IMR-90 (cell line): ENCODE measurements around the gene NR0B2. TPM values are rescaled to one million over a fixed set of nuclear protein-coding genes. Genes with fewer than 3 reads are reported as not detected.
A peak's percentile ranks its signal among the peaks of the same experiment; 100 is the strongest.

Experiments
- ATAC-seq: fragments of 200-7000 bp; cut with Tn5 transposase; 2 replicates; pipeline ENCODE4 v1.9.1; 2020; ENCODE audit warnings: low read depth, mild to moderate bottlenecking, moderate library complexity
- BruUV-seq: library from RNA; stranded (reverse); fragments of 400-500 nt; replicated peaks from 2 replicates; lab custom pipeline; 2021; lab: Mats Ljungman, UMichigan
- CTCF ChIA-PET: fragments of 300-600 bp; formaldehyde crosslinking; extraction: SDS; loops from one replicate; lab custom pipeline; 2021; ENCODE audit warnings: antibody characterized with exemption; lab: Yijun Ruan, JAX
- POLR2A ChIA-PET: fragments of 300-600 bp; sonication (Branson Sonifier 250); formaldehyde crosslinking; loops from one replicate; lab custom pipeline; 2022; ENCODE audit warnings: antibody characterized with exemption; ENCODE audit not compliant: unreplicated experiment; lab: Charles Lee
- DNase-seq: peaks from one replicate; pipeline ENCODE4 v3.0.0; 2013
- H2AFZ ChIP-seq: replicated peaks from 2 replicates; pipeline ENCODE3; 2013; ENCODE audit warnings: low read length, mild to moderate bottlenecking; ENCODE audit not compliant: poor library complexity
- H2AK5ac ChIP-seq: 2 replicates; pipeline ENCODE4 v1.6.1; 2013; ENCODE audit warnings: low read depth, low read length, inconsistent platforms
- H2AK9ac ChIP-seq: replicated peaks from 2 replicates; pipeline ENCODE3; 2013; ENCODE audit warnings: mild to moderate bottlenecking, low read depth, low read length, moderate library complexity; ENCODE audit not compliant: poor library complexity
- H2BK120ac ChIP-seq: 2 replicates; pipeline ENCODE4 v1.6.1; 2013; ENCODE audit warnings: low read depth, low read length, inconsistent platforms
- H2BK15ac ChIP-seq: 3 replicates; pipeline ENCODE4 v1.6.1; 2013; ENCODE audit warnings: low read depth, low read length, inconsistent platforms
- H2BK20ac ChIP-seq: 2 replicates; pipeline ENCODE4 v1.6.1; 2013; ENCODE audit warnings: low read depth, mild to moderate bottlenecking, inconsistent platforms, low read length, moderate library complexity
- H2BK5ac ChIP-seq: 2 replicates; pipeline ENCODE4 v1.6.1; 2013; ENCODE audit warnings: mild to moderate bottlenecking, low read depth, low read length, inconsistent platforms; ENCODE audit not compliant: poor library complexity, severe bottlenecking
- H3K14ac ChIP-seq: replicated peaks from 2 replicates; pipeline ENCODE4 v1.6.1; 2013; ENCODE audit warnings: low read depth, low read length, inconsistent platforms
- H3K18ac ChIP-seq: 2 replicates; pipeline ENCODE4 v1.6.1; 2013; ENCODE audit warnings: low read depth, low read length, control low read depth
- H3K23ac ChIP-seq: 2 replicates; pipeline ENCODE4 v1.6.1; 2013; ENCODE audit warnings: low read depth, low read length, inconsistent platforms
- H3K27ac ChIP-seq: 2 replicates; pipeline ENCODE4 v1.5.1; 2013; ENCODE audit warnings: mild to moderate bottlenecking, control low read depth, low read length; ENCODE audit not compliant: insufficient read depth
- H3K27me3 ChIP-seq: 2 replicates; pipeline ENCODE4 v1.6.1; 2013; ENCODE audit warnings: low read length; ENCODE audit not compliant: control insufficient read depth, insufficient read depth
- H3K36me3 ChIP-seq: 2 replicates; pipeline ENCODE4 v1.6.1; 2013; ENCODE audit warnings: low read length, mixed read lengths; ENCODE audit not compliant: control insufficient read depth, insufficient read depth
- H3K4ac ChIP-seq: 2 replicates; pipeline ENCODE4 v1.6.1; 2013; ENCODE audit warnings: low read depth, low read length, inconsistent platforms
- H3K4me1 ChIP-seq: 2 replicates; pipeline ENCODE4 v1.6.1; 2013; ENCODE audit warnings: low read length, mixed read lengths; ENCODE audit not compliant: control insufficient read depth, insufficient read depth
- H3K4me2 ChIP-seq: 2 replicates; pipeline ENCODE4 v1.6.1; 2013; ENCODE audit warnings: low read depth, mild to moderate bottlenecking, control low read depth, low read length, moderate library complexity
- H3K4me3 ChIP-seq: 2 replicates; pipeline ENCODE4 v1.5.1; 2013; ENCODE audit warnings: low read depth, mild to moderate bottlenecking, control low read depth, low read length, moderate library complexity; ENCODE audit not compliant: insufficient read depth
- H3K56ac ChIP-seq: 2 replicates; pipeline ENCODE4 v1.6.1; 2013; ENCODE audit warnings: low read length, inconsistent platforms; ENCODE audit not compliant: insufficient read depth; ENCODE audit errors: extremely low read depth
- H3K79me1 ChIP-seq, 2 experiments: 2 replicates each; pipeline ENCODE4 v1.6.1; 2013; ENCODE audit warnings: low read length in 2 of 2, inconsistent platforms in 1 of 2, low read depth in 1 of 2
- H3K9ac ChIP-seq: 2 replicates; pipeline ENCODE4 v1.6.1; 2013; ENCODE audit warnings: low read depth, low read length, control low read depth
- H3K9me1 ChIP-seq: 2 replicates; pipeline ENCODE4 v1.6.1; 2013; ENCODE audit warnings: low read length, inconsistent platforms; ENCODE audit not compliant: insufficient read depth
- H3K9me3 ChIP-seq: 2 replicates; pipeline ENCODE4 v1.6.1; 2013; ENCODE audit warnings: low read length; ENCODE audit not compliant: control insufficient read depth, insufficient read depth
- H4K20me1 ChIP-seq: 2 replicates; pipeline ENCODE4 v1.6.1; 2013; ENCODE audit warnings: low read length, inconsistent platforms; ENCODE audit not compliant: insufficient read depth
- H4K5ac ChIP-seq: 2 replicates; pipeline ENCODE4 v1.6.1; 2013; ENCODE audit warnings: mild to moderate bottlenecking, low read depth, low read length, control low read depth
- H4K8ac ChIP-seq, 2 experiments: 2 replicates each; pipeline ENCODE4 v1.6.1; 2013; ENCODE audit warnings: low read depth in 2 of 2, low read length in 2 of 2, control low read depth in 1 of 2, inconsistent platforms in 1 of 2
- H4K91ac ChIP-seq: 2 replicates; pipeline ENCODE4 v1.6.1; 2013; ENCODE audit warnings: low read depth, low read length, inconsistent platforms; ENCODE audit not compliant: insufficient read depth
- BHLHE40 ChIP-seq: fragments of 150-350 bp; IDR thresholded peaks from 2 replicates; pipeline ENCODE4 v1.6.1; 2016; ENCODE audit warnings: mild to moderate bottlenecking, low read depth, low read length
- CTCF ChIP-seq: conservative IDR thresholded peaks from 2 replicates; pipeline ENCODE4 v1.5.1; 2012; ENCODE audit warnings: mild to moderate bottlenecking, low read depth, low read length, improper control_type of control experiment
- SMC3 ChIP-seq: fragments of 150-350 bp; IDR thresholded peaks from 2 replicates; pipeline ENCODE4 v1.6.1; 2016; ENCODE audit warnings: low read depth, mild to moderate bottlenecking, antibody characterized with exemption, low read length, moderate library complexity
- WGBS, 2 experiments: methylation state at CpG; one replicate each; pipeline versions ENCODE4 v1.1.5 to v1.1.7; 2013; ENCODE audit warnings: missing lambda C conversion rate in 2 of 2; ENCODE audit not compliant: insufficient read length in 1 of 2; ENCODE audit errors: extremely low coverage in 2 of 2; 5-methylcytosine and 5-hydroxymethylcytosine counted together
- dilution Hi-C: fragments of 300-500 bp; cut with HindIII; formaldehyde crosslinking; loops from one replicate; pipeline ENCODE4 v1.14.3; 2018; ENCODE audit warnings: low sequenced_read_pairs; ENCODE audit not compliant: unreplicated experiment
- in situ Hi-C: fragments of 300-500 bp; cut with MboI; formaldehyde crosslinking; loops from 3 replicates; pipeline ENCODE4 v1.14.3; 2019; ENCODE audit warnings: low sequenced_read_pairs, inconsistent platforms, mixed read lengths
- intact Hi-C: fragments of 100-400 bp; cut with micrococcal nuclease; formaldehyde crosslinking; loops from 2 replicates; pipeline ENCODE4 v1.10.0; 2022
- polyA plus RNA-seq, 3 experiments: library from polyadenylated mRNA; depleted of rRNA; stranded (reverse); fragments of >200 nt; gene quantifications; 2 replicates each; pipeline ENCODE4 v1.2.3, GENCODE V29; 2012; ENCODE audit warnings: low replicate concordance in 1 of 3
- total RNA-seq: library from RNA; depleted of rRNA; stranded (reverse); fragments of >200 nt; gene quantifications from 2 replicates; pipeline ENCODE4 v1.2.3, GENCODE V29; 2012

The NR0B2 gene
- total and polyA plus RNA-seq, 2 of the 4 experiments (the other 2 are of a cell fraction) = not detected

GRCh38 chr1:26887125-26887524 is 26.6 kb downstream of the NR0B2 start:
- in situ Hi-C loops (no loop called here), dilution Hi-C loops (no loop called here), intact Hi-C loops (no loop called here)
- ATAC-seq (no peak), DNase-seq (peak; percentile 52)
- peaks cover 11% of the 10 kb centered on the region for H4K20me1 ChIP-seq
- ChIA-PET POLR2A (interaction anchor here (1.0 kb wide), 1 partner anchor 13 kb away, joined by 3 read pairs; no protein-coding TSS in a partner anchor), CTCF (interaction anchor here (0.6 to 1.2 kb wide), 4 partner anchors 16 to 303 kb away, joined by 3 to 5 read pairs (median 4); no protein-coding TSS in a partner anchor)
- no peak overlapping the region for H4K5ac ChIP-seq
- H3K4ac ChIP-seq = no peak overlapping the region
- no peak overlapping the region for H2AK5ac ChIP-seq
- H4K91ac ChIP-seq = no peak overlapping the region
- H3K9me3 ChIP-seq = no peaks in the 10 kb centered on the region
- TF ChIP-seq BHLHE40 = no peak
- TF ChIP-seq CTCF = peak; percentile 55
- peak; percentile 27; the same call in 1 of the 2 replicates for TF ChIP-seq SMC3
- no peak overlapping the region for H3K9ac ChIP-seq
- no peak overlapping the region for H3K18ac ChIP-seq
- no peak overlapping the region for H3K4me3 ChIP-seq
- H2AK9ac ChIP-seq = no peak overlapping the region
- H3K14ac ChIP-seq = no peak overlapping the region
- no peak overlapping the region for H2AFZ ChIP-seq
- H3K23ac ChIP-seq = no peak overlapping the region
- H2BK15ac ChIP-seq = no peak overlapping the region
- H3K27me3 ChIP-seq = no peaks in the 10 kb centered on the region
- H3K9me1 ChIP-seq = peaks cover 4% of the 10 kb centered on the region; the same call in 1 of the 2 replicates
- H2BK5ac ChIP-seq = no peak overlapping the region
- BruUV-seq = no TSS peak
- H3K27ac ChIP-seq = no peak overlapping the region
- no peak overlapping the region for H3K4me2 ChIP-seq
- H3K4me1 ChIP-seq = peaks cover 10% of the 10 kb centered on the region
- H3K56ac ChIP-seq = no peak overlapping the region
- peaks cover 18 to 55% of the 10 kb centered on the region in 2 experiments for H3K79me1 ChIP-seq
- peaks cover 55% of the 10 kb centered on the region for H3K36me3 ChIP-seq
- H2BK120ac ChIP-seq = no peak overlapping the region
- no peak overlapping the region for H2BK20ac ChIP-seq
- no CpG with 5 or more reads among the region's 1 CpG for WGBS, 2 experiments
- H4K8ac ChIP-seq = no peak overlapping the region
